GM12875 (cell line): ENCODE measurements around the gene GEMIN4.
"Not testable (repeated sequence)": the region's sequence is repeated elsewhere in the genome, so short reads cannot be mapped to it uniquely, and the experiment has no call there.

Source experiments
- H3K4me3 ChIP-seq: one replicate; pipeline ENCODE4 v1.5.1; 2011; ENCODE audit warnings: low read depth, low read length, control low read depth
- CTCF ChIP-seq: IDR thresholded peaks from 2 replicates; pipeline ENCODE4 v1.5.1; 2011; ENCODE audit warnings: low read depth, mild to moderate bottlenecking, control low read depth, inconsistent platforms, low read length, moderate library complexity, borderline replicate concordance; ENCODE audit not compliant: insufficient read depth

Gene GEMIN4

GRCh38 chr17:774313-774584 is 22.2 kb upstream of the GEMIN4 start:
- no peak overlapping the region for H3K4me3 ChIP-seq
- no peak for TF ChIP-seq CTCF

- no peak overlapping the region for H3K4me3 ChIP-seq
- no peak for TF ChIP-seq CTCF
These were observed 21.6 kb upstream of the GEMIN4 start for GRCh38 chr17:773467-774312.

GRCh38 chr17:773016-773415 is 21.0 kb upstream of the GEMIN4 start:
- no peak for TF ChIP-seq CTCF
- H3K4me3 ChIP-seq, result no peak overlapping the region

GRCh38 chr17:767076-767475 is 15.0 kb upstream of the GEMIN4 start:
- H3K4me3 ChIP-seq, result no peak overlapping the region
- no peak for TF ChIP-seq CTCF

- TF ChIP-seq CTCF, result no peak
- no peak overlapping the region for H3K4me3 ChIP-seq
These were observed 8.3 kb upstream of the GEMIN4 start for GRCh38 chr17:760371-760770.

- H3K4me3 ChIP-seq, result no peak overlapping the region
- no peak for TF ChIP-seq CTCF
These were observed 7.9 kb upstream of the GEMIN4 start for GRCh38 chr17:759964-760363.

GRCh38 chr17:756010-756567 is 4.0 kb upstream of the GEMIN4 start:
- H3K4me3 ChIP-seq, result not testable (repeated sequence)

- H3K4me3 ChIP-seq, result not testable (repeated sequence)
These were observed 3.4 kb upstream of the GEMIN4 start for GRCh38 chr17:755319-755961.
